Panc1 (cell line): Measurements from ENCODE around the gene RPP25L. TPM values are rescaled to one million over a fixed set of nuclear protein-coding genes. Genes with fewer than 3 reads are reported as not detected.

Source experiments
- ATAC-seq: fragments of 200-7000 bp; cut with Tn5 transposase; 2 replicates; pipeline ENCODE4 v1.9.1; 2020; ENCODE audit warnings: mild to moderate bottlenecking, moderate library complexity
- BruUV-seq: library from RNA; stranded (reverse); fragments of 400-500 nt; replicated peaks from 2 replicates; lab custom pipeline; 2021; lab: Mats Ljungman, UMichigan
- CTCF ChIA-PET: fragments of 300-600 bp; sonication (Branson Sonifier 250); formaldehyde crosslinking; loops from one replicate; lab custom pipeline; 2022; ENCODE audit warnings: antibody characterized with exemption; lab: Charles Lee
- POLR2A ChIA-PET: fragments of 300-600 bp; sonication (Branson Sonifier 250); formaldehyde crosslinking; loops from one replicate; lab custom pipeline; 2022; ENCODE audit warnings: antibody characterized with exemption; lab: Charles Lee
- DNase-seq: peaks from one replicate; pipeline ENCODE4 v3.0.0-alpha.2; 2010; ENCODE audit warnings: low read depth, low spot score
- H3K27ac ChIP-seq: 2 replicates; pipeline ENCODE4 v1.5.1; 2011; ENCODE audit warnings: mild to moderate bottlenecking, low read length, inconsistent platforms
- H3K27me3 ChIP-seq: fragments of 200-500 bp; sonication (Bioruptor generic); 2 replicates; pipeline ENCODE4 v1.6.0; 2014; ENCODE audit warnings: low read length, inconsistent platforms; ENCODE audit not compliant: control insufficient read depth, insufficient read depth
- H3K36me3 ChIP-seq: fragments of 200-500 bp; sonication (Bioruptor generic); 2 replicates; pipeline ENCODE4 v1.5.1; 2014; ENCODE audit warnings: inconsistent platforms, mild to moderate bottlenecking, low read length, moderate library complexity; ENCODE audit not compliant: control insufficient read depth, insufficient read depth
- H3K4me1 ChIP-seq: 2 replicates; pipeline ENCODE4 v1.5.1; 2011; ENCODE audit warnings: inconsistent platforms, mild to moderate bottlenecking, low read length, moderate library complexity; ENCODE audit not compliant: control insufficient read depth, insufficient read depth
- H3K4me3 ChIP-seq, 2 experiments: 2 replicates each; pipeline ENCODE4 v1.5.1; 2011 to 2012; ENCODE audit warnings: low read depth in 2 of 2, low read length in 2 of 2, mild to moderate bottlenecking in 2 of 2, inconsistent platforms in 1 of 2, moderate library complexity in 1 of 2
- H3K9me3 ChIP-seq: fragments of 200-500 bp; sonication (Bioruptor generic); 2 replicates; pipeline ENCODE4 v1.5.1; 2014; ENCODE audit warnings: low read depth, mild to moderate bottlenecking, inconsistent platforms, low read length, moderate library complexity; ENCODE audit not compliant: control insufficient read depth, insufficient read depth
- POLR2AphosphoS5 ChIP-seq: IDR thresholded peaks from 2 replicates; pipeline ENCODE4 v1.6.1; 2012; ENCODE audit warnings: mild to moderate bottlenecking, low read depth, low read length, moderate library complexity
- SIN3A ChIP-seq: IDR thresholded peaks from 2 replicates; pipeline ENCODE4 v1.6.1; 2012; ENCODE audit warnings: low read depth, mild to moderate bottlenecking, low read length, moderate library complexity, borderline replicate concordance; ENCODE audit not compliant: insufficient read depth
- TCF7L2 ChIP-seq: IDR thresholded peaks from 2 replicates; pipeline ENCODE4 v1.6.1; 2011; ENCODE audit warnings: mild to moderate bottlenecking, low read depth, low read length, inconsistent platforms
- in situ Hi-C: cut with HindIII; loops from 2 replicates; pipeline ENCODE4 v1.10.0; 2016; ENCODE audit warnings: low sequenced_read_pairs, low pct_unique_long_range_greater_than_20kb
- intact Hi-C: fragments of 100-400 bp; cut with micrococcal nuclease; formaldehyde crosslinking; loops from one replicate; pipeline ENCODE4 v1.10.0; 2022; ENCODE audit not compliant: unreplicated experiment
- total RNA-seq: library from RNA; stranded (reverse); gene quantifications from one replicate; pipeline ENCODE4 v1.2.1, GENCODE V29; 2021; ENCODE audit not compliant: unreplicated experiment
- TF ChIP-seq, protein P1 (sequence below), 2 experiments: IDR thresholded peaks; 2 replicates each; pipeline ENCODE4 v1.6.1; 2011 to 2012; ENCODE audit warnings: low read depth in 2 of 2, control low read depth in 1 of 2, low read length in 1 of 2, mild to moderate bottlenecking in 1 of 2, moderate library complexity in 1 of 2; ENCODE audit not compliant: insufficient read depth in 1 of 2
- TF ChIP-seq, protein P2 (sequence below): fragments of 450-650 bp; IDR thresholded peaks from 2 replicates; pipeline ENCODE4 v1.5.1; 2017; ENCODE audit warnings: mild to moderate bottlenecking

RPP25L gene
- total RNA-seq, 1 experiment from 2014 or later: 30.4 TPM

DNA sequence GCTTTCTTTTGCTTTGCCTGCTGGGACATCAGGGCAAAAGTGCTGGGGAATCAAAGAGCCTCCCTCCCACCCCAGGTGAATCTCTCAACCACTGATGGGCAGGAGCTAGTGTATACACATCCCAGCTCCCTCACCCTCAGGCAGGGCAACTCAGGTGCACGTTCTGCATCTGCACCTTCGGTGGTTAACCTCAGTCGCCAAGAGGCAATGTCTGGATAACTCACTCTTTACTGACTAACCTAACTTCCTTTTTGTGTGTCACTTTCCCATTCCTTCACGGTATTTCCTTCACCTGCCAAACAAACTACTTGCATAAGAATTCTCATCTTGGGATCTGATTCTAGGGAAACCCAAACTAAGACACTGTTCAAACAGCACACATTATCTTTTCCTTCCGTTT is 48.6 kb downstream of the RPP25L start:
- H3K4me1 ChIP-seq: peaks cover 5% of the 10 kb centered on the region; the same call in 1 of the 2 replicates
- no peaks in the 10 kb centered on the region for H3K27me3 ChIP-seq
- intact Hi-C loops: no loop called here
- TF ChIP-seq, protein P1, sequence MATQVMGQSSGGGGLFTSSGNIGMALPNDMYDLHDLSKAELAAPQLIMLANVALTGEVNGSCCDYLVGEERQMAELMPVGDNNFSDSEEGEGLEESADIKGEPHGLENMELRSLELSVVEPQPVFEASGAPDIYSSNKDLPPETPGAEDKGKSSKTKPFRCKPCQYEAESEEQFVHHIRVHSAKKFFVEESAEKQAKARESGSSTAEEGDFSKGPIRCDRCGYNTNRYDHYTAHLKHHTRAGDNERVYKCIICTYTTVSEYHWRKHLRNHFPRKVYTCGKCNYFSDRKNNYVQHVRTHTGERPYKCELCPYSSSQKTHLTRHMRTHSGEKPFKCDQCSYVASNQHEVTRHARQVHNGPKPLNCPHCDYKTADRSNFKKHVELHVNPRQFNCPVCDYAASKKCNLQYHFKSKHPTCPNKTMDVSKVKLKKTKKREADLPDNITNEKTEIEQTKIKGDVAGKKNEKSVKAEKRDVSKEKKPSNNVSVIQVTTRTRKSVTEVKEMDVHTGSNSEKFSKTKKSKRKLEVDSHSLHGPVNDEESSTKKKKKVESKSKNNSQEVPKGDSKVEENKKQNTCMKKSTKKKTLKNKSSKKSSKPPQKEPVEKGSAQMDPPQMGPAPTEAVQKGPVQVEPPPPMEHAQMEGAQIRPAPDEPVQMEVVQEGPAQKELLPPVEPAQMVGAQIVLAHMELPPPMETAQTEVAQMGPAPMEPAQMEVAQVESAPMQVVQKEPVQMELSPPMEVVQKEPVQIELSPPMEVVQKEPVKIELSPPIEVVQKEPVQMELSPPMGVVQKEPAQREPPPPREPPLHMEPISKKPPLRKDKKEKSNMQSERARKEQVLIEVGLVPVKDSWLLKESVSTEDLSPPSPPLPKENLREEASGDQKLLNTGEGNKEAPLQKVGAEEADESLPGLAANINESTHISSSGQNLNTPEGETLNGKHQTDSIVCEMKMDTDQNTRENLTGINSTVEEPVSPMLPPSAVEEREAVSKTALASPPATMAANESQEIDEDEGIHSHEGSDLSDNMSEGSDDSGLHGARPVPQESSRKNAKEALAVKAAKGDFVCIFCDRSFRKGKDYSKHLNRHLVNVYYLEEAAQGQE (IDR thresholded peaks at IDR 0.05; ENCODE audit: insufficient read depth in 1 of 2, low read depth in 2 of 2, low read length in 1 of 2): no peak
- TF ChIP-seq, protein P2, sequence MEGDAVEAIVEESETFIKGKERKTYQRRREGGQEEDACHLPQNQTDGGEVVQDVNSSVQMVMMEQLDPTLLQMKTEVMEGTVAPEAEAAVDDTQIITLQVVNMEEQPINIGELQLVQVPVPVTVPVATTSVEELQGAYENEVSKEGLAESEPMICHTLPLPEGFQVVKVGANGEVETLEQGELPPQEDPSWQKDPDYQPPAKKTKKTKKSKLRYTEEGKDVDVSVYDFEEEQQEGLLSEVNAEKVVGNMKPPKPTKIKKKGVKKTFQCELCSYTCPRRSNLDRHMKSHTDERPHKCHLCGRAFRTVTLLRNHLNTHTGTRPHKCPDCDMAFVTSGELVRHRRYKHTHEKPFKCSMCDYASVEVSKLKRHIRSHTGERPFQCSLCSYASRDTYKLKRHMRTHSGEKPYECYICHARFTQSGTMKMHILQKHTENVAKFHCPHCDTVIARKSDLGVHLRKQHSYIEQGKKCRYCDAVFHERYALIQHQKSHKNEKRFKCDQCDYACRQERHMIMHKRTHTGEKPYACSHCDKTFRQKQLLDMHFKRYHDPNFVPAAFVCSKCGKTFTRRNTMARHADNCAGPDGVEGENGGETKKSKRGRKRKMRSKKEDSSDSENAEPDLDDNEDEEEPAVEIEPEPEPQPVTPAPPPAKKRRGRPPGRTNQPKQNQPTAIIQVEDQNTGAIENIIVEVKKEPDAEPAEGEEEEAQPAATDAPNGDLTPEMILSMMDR: no peak
- TF ChIP-seq POLR2AphosphoS5: no peak
- no peak for TF ChIP-seq TCF7L2
- no peak for TF ChIP-seq SIN3A
- BruUV-seq: no TSS peak
- no peaks in the 10 kb centered on the region for H3K9me3 ChIP-seq
- CTCF ChIA-PET: interaction anchor here (0.5 to 1.9 kb wide), 2 partner anchors 22 to 102 kb away, joined by 4 read pairs; no protein-coding TSS in a partner anchor
- no peak for ATAC-seq
- no peaks in the 10 kb centered on the region for H3K36me3 ChIP-seq
- no peak overlapping the region for H3K4me3 ChIP-seq
- POLR2A ChIA-PET: no interaction called here
- H3K27ac ChIP-seq: no peak overlapping the region
- in situ Hi-C loops: no loop called here
- DNase-seq: no peak

DNA sequence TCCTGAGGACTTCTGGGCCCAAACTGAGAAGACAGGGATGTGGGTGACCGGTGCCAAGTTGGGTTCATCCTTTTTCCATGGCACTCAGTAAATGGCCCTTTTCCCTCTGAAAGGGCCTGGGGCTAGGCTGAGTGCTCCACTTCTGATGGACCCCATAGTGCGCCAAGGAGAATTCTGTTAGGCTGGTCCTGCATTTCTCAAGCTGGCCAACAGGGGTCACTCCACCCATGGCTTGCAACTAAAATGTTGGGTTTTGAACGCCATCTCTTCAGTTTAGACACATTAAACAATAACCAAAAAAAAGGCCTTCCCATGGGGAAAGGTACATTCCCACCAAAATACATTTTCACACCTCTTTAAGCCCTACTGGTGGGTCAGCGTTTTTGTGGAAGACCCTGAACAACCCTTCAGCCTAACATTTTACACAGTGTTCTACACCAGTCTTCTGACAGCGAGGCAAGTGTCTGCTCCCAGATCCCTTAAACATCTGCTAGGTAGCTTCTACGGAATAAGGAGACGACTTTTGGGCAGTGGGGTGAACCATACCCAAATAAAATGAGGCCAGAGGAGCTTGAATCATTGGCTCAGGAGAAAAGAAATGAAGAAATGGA is 49.7 kb downstream of the RPP25L start:
- CTCF ChIA-PET: interaction anchor here (0.7 to 1.9 kb wide), 3 partner anchors 19 to 308 kb away, joined by 3 to 4 read pairs (median 3); no protein-coding TSS in a partner anchor
- Histone ChIP-seq H3K27me3 (no peaks in the 10 kb centered on the region), H3K36me3 (no peaks in the 10 kb centered on the region), H3K4me1 (peaks cover 5% of the 10 kb centered on the region; the same call in 1 of the 2 replicates), H3K9me3 (no peaks in the 10 kb centered on the region), H3K27ac (no peak overlapping the region), H3K4me3 (no peak overlapping the region)
- no TSS peak for BruUV-seq
- ATAC-seq (no peak), DNase-seq (no peak)
- intact Hi-C loops: no loop called here
- in situ Hi-C loops: no loop called here
- POLR2A ChIA-PET: interaction anchor here (0.5 kb wide), 1 partner anchor 20 kb away, joined by 4 read pairs; no protein-coding TSS in a partner anchor
- TF ChIP-seq, protein P2: no peak
- TF ChIP-seq POLR2AphosphoS5: no peak
- TF ChIP-seq, protein P1 (IDR thresholded peaks at IDR 0.05; ENCODE audit: insufficient read depth in 1 of 2, low read depth in 2 of 2, low read length in 1 of 2): no peak
- no peak for TF ChIP-seq TCF7L2
- TF ChIP-seq SIN3A: no peak
